CD1c-positive myeloid dendritic cell (primary cell): ENCODE measurements around the gene RPL11.
A peak's percentile ranks its signal among the peaks of the same experiment; 100 is the strongest.
"Not testable (repeated sequence)": the region's sequence is repeated elsewhere in the genome, so short reads cannot be mapped to it uniquely, and the experiment has no call there.

ENCODE experiments used
- DNase-seq: peaks from one replicate; pipeline ENCODE4 v3.0.0-alpha.2; 2016; ENCODE audit errors: extremely low spot score

The RPL11 gene

DNA sequence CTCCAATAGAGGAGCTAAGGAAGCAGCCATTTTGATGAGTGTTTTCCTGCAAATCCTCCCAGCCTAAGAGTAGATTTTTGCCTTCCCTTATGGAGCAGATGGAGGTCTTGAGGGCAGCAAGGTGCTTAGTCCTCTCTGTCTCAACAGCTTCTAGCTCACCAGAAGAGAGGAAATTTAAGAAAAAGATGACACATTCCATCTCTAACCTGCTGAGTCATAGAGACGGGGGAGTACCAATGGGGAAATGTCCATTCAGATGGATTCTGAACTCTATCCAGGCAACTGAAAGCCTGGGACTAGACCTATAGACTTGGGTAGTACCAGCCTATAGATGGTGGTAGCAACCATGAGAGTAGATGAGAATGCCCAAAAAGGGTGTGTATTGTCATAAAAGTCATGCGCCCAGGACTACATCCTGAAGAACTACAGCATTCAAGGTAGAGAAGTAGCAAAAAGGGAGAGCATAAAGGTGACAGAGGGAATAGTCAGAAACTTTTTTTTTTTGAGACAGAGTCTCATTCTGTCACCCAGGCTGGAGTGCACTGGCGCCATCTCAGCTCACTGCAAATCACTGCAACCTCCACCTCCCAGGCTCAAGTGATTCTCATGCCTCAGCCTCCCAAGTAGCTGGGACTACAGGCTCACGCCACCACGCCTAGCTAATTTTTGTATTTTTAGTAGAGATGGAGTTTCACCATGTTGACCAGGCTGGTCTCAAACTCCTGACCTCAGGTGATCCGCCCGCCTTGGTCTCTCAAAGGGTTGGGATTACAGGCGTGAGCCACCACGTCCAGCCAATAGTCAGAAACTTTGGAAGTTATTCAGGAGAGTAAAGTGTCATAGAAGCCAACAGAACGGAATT, 41.0 kb downstream of the RPL11 start:
- DNase-seq = peak; percentile 33

DNA sequence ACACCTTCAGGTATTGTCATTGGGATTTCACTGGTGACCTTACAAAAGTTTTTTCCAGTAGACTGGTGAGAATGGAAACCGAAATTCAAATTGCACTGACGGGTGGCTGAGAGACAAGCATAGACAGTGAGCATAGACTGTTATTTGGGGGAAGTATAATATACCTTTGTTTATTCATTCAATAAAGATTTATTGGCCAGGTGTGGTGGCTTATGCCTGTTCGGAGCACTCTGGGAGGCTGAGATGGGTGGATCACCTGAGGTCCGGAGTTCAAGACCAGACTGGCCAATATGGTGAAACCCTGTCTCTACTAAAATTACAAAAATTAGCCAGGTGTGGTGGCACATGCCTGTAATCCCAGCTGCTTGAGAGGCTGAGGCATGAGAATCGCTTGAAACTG, 41.7 kb downstream of the RPL11 start:
- not testable (repeated sequence) for DNase-seq

DNA sequence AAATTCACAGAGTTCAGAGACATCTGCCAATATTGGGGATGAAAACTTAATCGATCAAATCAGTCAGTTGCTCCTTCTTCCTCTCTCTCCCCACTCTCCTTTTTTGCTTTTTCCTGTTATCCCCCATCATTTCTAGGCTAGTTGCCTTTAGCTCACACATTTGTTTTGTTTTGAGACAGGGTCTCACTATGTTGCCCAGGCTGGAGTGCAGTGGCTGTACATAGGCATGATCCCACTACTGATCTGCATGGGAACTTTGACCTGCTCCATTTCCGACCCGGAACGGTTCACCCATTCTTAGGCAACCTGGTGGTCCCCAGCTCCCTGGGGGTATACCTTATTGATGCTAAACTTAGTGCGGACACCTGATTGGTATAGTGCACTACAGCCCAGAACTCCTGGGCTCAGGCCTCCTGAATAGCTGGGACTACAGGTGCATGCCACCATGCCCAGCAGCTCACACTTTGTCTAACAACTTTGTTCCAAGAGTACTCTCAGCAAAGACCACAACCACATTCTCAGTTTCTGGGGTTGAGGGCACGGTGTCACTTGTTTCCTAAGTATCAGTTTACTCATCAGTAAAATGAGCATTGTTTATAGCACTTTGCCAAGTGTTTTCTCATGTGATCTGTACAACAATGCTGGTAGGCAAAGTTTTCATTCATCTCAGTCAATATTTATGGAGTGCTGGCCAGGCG, 45.0 kb downstream of the RPL11 start:
- no peak for DNase-seq

DNA sequence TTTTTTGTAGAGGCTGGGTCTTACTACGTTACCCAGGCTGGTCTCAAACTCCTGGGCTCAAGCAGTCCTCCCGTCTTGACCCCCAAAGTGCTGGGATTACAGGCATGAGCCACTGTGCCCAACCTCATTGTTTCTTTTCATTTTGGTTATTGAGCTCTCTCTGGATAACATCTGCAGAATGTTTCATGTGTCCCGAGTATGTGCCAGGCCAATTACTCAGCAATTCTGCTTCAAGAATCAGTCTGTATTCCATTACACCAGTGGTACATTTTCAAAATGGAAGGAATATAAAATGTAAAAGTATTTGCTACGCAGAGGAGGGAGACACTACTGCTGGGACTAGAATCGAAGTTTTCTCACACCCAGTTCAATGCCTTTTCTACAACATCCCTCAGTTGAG, 50.0 kb downstream of the RPL11 start:
- no peak for DNase-seq

DNA sequence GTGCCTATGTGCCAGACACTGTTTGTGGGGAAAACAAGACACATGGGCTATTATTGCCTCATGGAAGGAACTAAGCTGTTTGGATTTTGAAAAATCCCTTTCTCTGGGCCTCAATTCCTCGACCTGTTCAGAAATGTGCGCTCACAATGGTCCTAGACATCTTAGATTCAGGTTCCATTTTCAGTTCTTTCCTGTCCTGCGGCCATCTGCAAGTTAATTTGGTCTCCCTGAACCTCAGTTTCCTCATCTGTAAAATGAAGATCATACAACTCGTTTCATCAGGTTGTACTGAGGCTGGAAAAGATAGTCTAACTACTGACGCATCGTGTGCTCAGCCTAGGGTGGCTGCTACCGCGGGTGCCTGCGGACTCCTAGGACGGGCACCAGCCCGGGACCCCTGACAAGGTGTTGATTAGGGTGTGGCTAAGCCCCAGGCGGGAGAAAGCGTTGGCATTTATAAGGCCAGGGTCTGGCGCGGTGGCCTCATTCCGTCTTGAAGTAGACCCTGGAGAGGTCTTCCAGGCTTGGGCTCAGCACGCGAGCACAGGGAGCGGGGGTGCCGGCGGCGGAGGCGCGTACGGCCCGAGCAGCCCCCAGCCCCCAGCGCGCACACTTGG, 51.2 kb downstream of the RPL11 start:
- DNase-seq = no peak

DNA sequence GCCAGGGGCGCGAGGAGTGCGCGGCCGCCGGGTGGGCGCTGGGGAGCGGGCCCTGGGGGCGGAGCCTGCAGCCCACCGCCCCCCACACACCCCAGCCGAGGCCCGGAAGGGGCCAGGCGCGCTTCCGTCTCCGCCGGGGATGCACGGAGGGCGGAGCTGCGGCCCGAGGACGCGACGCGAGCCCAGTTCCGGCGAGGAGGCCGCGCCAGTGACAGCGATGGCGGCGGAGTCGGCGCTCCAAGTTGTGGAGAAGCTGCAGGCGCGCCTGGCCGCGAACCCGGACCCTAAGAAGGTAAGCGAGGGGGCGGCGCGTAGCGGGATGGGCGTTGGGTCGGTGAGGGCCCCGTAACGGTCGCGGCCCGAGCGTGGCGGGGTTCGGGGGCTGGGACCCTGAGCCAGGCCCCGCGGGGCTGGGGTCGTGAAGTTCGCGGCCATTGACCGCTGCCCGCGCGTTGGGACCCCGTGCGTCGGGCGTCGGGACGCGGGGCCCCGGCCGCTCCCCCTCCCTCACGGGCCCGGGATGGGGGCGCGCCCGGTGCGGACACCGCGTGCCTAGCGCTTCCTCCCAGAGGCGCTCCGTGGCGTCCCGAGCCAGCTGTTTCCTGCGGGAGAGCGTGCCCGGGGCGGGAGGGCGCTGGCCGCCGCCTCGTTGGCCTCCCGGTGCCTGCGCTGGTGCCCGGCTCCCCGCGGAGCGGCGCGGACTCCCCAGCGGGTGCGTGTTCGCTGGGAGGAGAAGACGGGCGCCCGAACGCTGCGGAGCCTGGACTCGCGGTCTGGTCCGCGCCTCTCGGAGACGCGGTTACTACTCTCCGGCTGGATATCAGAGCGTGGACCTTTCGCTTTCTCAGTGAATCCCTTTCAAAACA, 51.9 kb downstream of the RPL11 start, which contains the start of gene ELOA:
Gene ELOA, plus strand, starts transcription at position 185 of the 866 bp plus-strand sequence. Its CDS starts 33 bp downstream, at position 218.
- DNase-seq = peak; percentile 81

DNA sequence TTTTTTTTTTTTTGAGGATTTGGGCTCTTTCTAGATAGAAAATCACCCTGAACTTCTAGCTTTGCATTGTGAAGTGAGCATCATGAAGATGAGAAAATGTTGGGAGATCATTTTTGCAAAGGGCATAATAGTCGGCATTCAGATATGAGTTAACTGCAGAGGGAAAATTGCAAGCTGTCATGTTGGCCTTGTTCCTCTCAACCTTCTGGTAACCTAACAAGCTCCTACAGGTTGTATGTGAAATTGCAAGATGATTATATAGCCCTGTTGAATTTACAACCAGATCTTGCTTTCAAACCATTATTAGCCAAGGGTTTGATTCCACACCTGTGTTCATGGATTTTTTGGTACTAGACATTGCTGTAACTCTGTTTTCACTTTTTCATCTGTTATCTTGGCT, 53.9 kb downstream of the RPL11 start:
- DNase-seq = peak; percentile 45
